Measurements from ENCODE around the gene ITGAV.

DNA sequence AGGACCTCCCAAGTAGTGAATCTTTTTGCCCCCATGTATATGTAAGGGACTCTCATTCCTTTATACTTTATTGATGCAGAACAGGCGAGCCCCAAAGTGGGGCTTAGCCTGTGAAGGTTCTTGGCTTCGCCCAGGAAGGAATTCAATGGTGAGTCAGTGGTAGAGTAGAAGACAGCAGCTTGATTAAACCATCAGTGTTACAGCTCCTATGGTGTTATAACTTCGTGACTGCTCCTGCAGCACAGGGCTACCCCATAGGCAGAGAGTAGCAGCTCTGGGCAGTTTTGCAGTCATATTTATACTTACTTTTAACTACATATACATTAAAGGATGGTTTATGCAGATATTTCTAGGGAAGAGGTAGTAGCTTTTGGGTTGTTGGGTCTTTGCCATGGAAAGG is 115.0 kb downstream of the ITGAV start:
- TF ChIP-seq MYC (IDR thresholded peaks at IDR 0.05; ENCODE audit: low read depth, low read length), result no peak
- no peak for TF ChIP-seq FOS (IDR thresholded peaks at IDR 0.05; ENCODE audit: borderline replicate concordance, insufficient read depth, low read length)
- no peak for TF ChIP-seq EZH2 (IDR thresholded peaks at IDR 0.05; ENCODE audit: borderline replicate concordance, low read depth, low read length, severe bottlenecking)
- TF ChIP-seq POLR2A (IDR thresholded peaks at IDR 0.05; ENCODE audit: low read depth, low read length), result no peak
- no peak for TF ChIP-seq JUN (IDR thresholded peaks at IDR 0.05; ENCODE audit: borderline replicate concordance, insufficient read depth, insufficient read length, low read depth)
- no peak for TF ChIP-seq POLR2AphosphoS5 (IDR thresholded peaks at IDR 0.05; ENCODE audit: insufficient read depth, low read depth, low read length)
